GM19395 (cell line): ENCODE results near the gene AKR7A3.
"Not testable (repeated sequence)": the region's sequence is repeated elsewhere in the genome, so short reads cannot be mapped to it uniquely, and the experiment has no call there.

Experiments
- ATAC-seq: cut with Tn5 transposase; IDR thresholded peaks from one replicate; pipeline ENCODE4 v1.9.1; 2021; ENCODE audit warnings: mild to moderate bottlenecking, moderate library complexity; ENCODE audit not compliant: unreplicated experiment

The AKR7A3 gene

DNA sequence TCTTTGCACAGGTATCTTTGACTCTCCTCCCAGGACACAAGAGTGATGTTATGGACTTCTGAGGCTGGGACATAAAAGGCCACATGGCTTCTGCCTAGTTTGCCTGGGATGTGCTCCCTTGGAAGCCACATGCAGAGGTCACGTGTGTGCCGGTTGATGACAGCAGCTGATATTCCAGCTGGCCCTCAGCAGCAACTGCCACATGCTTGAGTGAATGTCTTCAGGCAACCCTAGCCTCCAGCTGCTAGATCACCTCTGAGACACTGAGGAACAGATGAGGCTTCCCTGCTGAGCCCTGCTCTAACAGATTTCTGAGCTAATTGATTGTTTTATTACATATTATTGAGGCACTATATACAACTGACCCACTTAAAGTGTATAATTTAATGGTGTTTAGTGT is 11.6 kb upstream of the AKR7A3 start:
- no peak for ATAC-seq

DNA sequence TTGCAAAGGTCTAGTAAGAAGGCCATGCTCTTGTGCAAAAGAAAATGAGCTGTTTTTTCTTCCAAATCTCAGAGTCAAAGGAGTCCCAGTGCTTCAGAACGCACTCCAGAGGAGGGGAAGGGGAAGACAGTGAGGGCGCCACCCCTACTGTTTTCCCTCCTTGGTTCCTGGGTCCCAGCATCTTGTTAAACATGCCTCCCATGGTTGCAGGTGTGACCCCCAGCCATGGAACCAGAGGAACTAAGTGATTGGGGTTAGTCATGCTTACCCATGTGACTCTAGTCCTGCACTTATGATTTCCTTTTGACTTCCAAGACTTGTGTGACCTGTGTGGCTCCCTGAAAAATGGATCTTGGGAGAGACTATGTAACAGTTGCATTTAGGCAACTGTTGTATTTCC is 6.1 kb upstream of the AKR7A3 start:
- no peak for ATAC-seq

DNA sequence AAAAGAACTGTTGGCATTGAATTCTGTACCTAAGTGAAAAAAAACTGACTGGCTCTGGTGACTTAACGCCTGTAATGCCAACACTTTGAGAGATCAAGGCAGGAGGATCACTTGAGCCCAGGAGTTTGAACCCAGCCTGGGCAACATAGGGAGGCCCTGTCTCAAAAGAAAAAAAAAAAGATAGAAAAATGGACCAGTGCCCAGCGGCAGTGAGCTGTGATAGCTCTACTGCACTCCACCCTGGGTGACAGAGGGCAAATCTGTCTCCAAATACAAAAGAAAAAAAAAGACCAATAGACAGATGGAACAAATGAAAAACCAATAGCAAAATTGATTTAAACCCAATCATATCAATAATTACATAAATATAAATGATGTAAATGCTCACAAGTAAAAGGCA is 674 bp upstream of the AKR7A3 start:
- ATAC-seq, result no peak

DNA sequence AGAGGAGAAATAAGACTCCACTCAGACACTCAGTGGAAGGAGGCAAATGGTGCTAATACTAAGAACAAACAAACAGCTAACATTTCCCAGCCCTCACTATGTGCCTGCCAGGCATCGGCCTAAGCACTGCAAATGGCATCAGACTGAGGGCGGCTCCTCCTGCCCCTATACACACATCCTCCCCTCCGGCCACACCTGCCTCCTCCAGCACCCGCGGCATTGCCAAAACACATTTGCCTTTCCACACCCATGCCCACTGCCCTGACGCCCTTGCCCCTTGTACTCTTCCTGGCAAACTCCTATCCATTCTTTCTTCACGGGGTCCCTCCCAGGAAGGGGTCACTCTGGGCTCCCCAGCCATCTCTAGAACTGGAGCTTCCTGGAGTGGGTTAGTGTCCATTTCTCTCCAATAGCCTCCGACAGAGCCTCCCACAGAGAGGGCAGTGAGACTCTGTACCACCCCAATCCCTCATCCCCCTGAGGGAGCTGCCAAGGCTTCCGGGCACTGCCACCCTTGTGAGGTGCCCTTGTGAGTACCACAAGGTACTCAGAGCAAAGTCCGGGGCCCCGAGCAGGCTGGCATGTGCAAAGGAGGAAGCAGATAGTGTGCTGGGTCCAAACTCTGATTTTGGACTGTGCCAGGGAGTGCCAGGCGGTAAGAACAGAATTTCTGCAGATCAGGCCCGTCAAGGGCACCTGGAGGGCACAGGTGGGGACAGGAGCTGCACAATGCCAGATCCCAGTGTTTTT is 959 bp downstream of the AKR7A3 start:
- no peak for ATAC-seq

DNA sequence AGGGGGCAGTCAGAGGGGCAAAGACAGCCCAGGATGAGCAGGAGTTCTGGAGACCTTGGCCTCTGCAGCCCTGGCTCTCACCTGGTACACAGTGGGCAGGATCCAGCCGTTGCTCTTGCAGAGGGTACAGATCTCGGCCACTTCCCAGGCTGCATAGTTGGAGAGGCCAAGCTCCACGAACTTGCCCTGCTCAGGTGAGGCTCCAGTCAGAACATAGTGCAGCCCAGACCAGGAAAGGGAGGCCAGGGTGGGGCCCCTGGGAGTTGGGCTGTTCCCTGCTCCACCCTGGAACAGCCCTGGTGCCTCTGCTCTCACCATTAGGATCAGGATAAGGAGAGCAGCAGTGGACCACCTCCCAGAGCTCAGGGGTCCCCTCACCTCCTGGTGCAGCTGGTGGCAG is 2.8 kb downstream of the AKR7A3 start:
- not testable (repeated sequence) for ATAC-seq

DNA sequence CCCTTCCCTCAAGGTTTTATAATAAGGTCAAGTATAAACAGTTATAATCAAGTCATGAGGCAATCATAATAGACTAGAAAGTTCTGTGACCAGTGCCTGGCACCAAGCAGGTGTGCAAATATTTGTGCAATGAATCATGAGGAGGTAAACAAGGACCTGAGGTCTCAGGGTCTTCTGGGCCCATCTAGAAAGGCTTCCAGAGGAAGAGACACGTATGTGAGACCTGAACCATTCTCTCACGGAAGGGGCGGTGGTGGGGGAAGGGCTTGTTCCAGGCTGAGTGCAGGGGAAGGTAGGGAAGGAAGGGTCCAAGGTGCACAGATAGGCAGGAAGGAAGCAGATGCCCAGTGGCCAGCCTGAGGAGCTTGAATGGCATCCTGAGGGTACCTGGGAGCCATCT is 3.2 kb downstream of the AKR7A3 start:
- not testable (repeated sequence) for ATAC-seq

DNA sequence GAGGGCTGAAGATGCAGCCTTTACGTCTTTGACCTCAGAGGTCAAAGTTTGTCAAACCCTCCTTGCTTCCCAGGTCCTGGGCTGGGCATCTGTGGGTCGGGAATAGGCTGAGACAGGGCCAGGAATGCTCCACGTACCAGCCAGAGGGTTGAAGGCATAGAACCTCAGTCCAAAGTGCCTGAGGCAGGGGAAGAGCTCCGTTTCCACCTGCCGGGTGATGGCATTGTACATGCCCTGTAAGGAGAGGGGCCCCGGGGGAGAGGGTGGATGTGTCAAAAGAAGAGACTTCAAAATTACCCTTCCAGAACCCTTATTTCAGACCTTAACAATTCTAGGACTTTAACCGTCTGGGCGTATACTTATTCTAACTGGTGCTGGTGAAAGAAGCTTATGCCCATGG is 3.7 kb downstream of the AKR7A3 start:
- no peak for ATAC-seq

DNA sequence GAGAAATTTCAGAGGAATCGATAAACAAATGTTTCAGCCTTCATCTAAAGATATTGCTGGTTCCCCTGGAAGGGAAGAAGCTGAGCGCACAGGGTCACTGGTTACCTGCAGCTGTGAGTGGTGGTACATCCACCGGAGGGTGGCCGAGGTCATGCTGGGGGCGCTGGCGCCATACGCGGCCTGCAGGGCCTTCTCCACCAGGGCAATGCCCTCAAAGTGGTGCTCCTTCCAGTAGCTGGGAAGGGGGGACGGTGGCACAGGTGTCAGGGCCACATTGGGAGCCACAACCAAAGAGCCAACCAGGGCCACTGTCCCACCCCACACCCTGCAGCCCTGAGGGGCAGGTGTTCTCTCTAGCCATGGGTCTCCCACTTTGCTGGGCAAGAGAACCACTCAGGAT is 4.7 kb downstream of the AKR7A3 start:
- no peak for ATAC-seq

DNA sequence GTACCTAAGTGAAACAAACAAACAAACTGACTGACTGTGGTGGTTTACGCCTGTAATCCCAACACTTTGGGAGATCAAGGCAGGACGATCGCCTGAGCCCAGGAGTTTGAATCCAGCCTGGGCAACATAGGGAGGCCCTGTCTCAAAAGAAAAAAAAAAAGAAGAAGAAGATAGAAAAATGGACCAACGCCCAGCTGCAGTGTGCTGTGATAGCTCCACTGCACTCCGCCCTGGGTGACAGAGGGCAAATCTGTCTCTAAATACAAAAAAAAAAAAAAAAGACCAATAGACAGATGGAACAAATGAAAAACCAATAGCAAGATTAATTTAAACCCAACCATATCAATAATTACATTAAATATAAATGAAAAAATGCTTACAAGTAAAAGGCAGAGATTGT is 13.9 kb downstream of the AKR7A3 start:
- no peak for ATAC-seq

DNA sequence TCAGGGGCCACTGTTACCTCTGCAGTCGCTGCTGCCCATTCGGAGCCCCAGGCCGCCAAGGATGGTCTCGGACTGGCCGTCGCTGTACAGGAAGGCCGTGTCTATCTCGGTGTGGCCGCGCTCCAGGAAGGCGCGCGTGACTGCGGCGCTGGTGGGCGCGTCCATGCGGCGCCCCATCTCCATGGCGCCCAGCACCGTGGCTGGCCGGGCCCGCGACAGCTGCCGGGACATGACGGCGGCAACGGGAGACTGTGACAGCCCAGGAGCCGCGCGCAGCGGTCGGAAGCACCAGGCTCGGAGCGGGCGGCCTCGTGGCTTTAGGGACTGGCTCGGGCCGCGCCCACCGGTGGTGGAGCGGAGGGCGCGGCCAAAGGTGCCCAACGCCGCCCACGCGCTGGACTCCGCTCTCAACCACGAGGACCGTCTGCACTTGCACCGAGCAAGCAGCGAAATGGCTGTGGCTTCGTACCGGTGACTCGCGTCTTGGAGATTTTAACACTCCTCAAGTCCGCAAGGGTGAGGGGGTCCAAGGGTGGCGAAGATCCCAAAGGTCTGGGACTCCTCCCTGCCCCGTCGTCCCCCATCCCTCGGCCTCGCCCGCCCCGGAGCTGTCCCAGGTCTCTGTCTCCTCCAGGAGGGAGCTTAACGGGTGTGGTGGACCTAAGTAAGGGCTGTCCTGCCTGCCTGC is 14.6 kb downstream of the AKR7A3 start:
- ATAC-seq, result not testable (repeated sequence)

DNA sequence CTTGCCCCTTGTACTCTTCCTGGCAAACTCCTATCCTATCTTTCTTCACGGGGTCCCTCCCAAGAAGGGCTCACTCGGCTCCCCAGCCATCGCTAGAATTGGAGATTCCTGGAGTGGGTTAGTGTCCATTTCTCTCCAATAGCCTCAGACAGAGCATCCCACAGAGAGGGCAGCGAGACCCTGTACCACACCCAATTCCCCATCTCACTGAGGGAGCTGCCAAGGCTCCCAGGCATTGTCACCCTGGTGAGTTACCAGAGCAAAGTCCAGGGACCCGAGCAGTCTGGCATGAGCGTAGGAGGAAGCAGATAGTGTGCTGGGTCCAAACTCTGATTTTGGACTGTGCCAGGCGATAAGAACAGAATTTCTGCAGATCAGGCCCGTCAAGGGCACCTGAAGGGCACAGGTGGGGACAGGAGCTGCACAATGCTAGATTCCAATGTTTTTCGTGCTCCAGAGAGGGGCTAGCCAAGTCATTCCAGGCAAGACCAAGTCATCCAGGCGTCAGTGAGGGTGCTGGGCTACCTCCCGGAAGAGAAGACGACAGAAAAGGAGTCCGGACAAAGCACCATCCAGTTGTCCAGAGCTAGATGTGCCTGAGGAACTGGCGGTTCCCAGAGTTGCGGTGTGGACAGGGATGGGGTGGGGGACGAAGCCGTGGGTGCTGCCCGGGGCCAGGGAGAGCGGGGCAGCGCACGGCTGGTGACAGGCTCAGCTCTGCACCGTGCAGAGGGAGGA is 15.3 kb downstream of the AKR7A3 start:
- ATAC-seq, result no peak

DNA sequence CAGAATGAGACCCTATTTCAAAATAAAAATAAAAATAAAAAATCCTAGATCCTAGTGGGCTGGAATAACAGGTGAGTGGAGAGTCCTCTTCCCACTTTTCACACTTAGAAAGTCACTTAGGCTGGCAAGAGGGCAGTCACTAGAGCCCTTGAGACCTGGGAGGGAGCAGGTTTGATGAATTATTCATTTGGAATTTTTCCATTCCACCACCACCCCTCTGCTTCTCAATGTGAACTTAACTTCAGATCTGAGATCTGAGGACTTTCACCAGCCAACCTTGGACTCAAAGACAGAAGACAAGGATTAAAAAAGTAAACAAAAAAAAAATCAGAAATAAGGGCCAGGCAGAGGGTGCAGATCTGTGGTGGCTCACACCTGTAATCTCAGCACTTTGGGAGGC is 16.5 kb downstream of the AKR7A3 start:
- no peak for ATAC-seq

DNA sequence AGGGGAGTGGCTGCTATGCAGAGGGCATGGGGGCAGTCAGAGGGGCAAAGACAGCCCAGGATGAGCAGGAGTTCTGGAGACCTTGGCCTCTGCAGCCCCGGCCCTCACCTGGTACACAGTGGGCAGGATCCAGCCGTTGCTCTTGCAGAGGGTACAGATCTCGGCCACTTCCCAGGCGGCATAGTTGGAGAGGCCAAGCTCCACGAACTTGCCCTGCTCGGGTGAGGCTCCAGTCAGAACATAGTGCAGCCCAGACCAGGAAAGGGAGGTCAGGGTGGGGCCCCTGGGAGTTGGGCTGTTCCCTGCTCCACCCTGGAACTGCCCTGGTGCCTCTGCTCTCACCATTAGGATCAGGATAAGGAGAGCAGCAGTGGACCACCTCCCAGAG is 18.2 kb downstream of the AKR7A3 start:
- not testable (repeated sequence) for ATAC-seq

DNA sequence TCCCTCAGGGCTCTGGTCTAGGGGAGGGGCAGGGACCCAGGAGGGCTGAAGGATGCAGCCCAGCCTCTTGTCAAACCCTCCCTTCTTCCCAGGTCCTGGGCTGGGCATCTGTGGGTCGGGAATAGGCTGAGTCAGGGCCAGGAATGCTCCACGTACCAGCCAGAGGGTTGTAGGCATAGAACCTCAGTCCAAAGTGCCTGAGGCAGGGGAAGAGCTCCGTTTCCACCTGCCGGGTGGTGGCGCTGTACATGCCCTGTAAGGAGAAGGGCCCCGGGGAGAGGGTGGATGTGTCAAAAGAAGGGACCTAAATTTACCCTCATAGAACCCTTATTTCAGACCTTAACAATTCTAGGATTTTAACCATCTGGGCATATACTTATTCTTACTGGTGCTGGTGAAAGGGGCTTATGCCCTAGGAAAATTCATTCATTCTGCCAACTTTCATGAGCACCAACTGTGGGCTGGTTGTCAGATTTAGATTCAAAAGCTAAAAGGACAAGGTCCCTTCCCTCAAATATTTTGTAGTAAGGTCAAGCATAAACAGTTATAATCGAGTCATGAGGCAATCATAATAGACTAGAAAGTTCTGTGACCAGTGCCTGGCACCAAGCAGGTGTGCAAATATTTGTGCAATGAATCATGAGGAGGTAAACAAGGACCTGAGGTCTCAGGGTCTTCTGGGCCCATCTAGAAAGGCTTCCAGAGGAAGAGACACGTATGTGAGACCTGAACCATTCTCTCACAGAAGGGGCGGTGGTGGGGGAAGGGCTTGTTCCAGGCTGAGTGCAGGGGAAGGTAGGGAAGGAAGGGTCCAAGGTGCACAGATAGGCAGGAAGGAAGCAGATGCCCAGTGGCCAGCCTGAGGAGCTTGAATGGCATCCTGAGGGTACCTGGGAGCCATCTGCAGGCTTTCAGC is 18.9 kb downstream of the AKR7A3 start:
- not testable (repeated sequence) for ATAC-seq

DNA sequence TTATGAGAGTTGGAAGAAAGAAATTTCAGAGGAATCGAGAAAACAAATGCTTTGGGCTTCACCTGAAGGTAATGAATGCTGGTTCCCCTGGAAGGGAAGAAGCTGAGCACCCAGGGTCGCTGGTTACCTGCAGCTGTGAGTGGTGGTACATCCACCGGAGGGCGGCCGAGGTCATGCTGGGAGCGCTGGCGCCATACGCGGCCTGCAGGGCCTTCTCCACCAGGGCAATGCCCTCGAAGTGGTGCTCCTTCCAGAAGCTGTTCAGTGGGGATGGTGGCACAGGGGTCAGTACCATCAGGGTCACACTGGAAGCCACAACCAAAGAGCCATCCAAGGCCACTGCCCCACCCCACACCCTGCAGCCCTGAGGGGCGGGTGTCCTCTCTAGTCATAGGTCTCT is 20.1 kb downstream of the AKR7A3 start:
- no peak for ATAC-seq

DNA sequence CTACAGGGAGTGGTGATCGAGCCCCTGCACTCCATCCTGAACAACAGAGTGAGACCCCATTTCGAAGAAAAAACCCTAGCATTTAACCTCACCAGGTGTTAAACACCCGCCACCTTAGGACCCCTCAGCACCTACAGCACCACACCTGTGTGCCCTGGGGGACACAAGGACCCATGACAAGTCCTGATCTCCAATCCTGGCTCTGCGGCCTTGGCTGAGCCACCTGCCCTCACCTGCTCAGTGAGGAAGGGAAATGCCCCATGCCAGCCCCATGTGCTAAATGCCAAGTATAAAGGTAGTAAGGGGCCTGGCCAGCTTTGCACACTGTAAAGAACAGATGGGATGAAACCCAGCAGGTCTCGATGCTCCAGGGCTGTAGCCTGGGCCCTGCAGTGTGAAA is 25.8 kb downstream of the AKR7A3 start:
- no peak for ATAC-seq

DNA sequence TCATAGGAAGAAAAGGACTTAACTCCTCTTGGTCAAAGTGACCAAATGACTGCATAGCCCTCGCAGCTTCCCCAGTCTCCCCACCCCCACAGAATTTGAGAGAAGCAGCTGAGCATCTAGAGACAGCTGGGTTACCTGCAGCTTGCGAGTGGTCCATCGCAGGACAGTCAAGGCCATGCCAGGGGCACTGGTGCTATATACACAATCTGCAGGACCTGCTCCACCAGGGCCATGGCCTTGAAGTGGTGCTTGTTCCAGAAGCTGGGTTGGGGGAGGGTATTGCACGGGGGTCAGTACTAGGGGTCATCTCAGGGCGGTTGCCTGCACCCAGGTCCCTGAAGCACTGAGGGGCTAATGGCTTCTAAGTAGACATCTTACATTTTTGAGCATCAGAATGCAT is 26.5 kb downstream of the AKR7A3 start:
- no peak for ATAC-seq

DNA sequence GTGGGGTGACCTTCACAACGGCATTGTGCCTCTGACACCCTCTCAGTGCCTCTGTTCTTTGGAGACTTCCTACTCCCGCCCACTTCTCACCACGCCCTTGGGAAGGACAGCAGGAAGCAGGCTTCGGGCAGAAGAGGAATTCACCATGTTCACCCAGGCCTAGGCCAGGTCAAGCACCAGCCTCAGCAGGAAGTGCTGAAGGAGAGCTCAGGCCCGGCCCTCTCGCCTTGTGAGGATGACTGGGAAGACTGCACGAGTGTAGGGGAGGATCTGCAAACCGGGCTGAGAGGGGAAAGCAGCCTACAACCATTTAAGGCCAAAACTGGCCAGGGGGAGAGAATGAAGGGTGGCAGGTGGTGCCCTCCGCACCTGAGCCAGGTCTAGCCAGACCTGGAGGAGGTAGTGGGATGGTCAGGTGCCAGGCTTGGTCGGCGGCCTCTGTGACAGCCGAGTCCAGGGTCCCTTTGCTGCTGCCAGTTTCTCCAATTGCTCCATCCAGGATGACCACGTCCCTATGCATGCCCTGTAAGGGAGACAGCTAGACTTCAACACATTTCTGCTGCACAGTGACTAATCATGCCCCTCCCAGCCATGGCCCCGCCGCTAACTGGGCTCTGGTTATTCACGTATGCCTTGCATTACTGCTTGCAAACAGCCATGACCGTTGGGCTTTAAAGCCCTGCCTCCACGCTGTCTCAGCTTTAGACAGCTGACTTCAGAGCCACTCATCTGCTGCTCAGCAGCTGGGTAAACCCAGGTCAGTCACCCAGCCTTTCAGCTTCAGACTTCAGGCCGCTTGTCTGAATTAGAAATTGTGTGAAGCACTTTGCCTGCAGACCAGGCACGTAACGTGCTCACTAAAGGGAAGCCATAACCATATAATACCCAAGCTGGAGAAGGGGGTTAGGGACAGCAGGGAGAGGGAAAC is 28.1 kb downstream of the AKR7A3 start:
- no peak for ATAC-seq

DNA sequence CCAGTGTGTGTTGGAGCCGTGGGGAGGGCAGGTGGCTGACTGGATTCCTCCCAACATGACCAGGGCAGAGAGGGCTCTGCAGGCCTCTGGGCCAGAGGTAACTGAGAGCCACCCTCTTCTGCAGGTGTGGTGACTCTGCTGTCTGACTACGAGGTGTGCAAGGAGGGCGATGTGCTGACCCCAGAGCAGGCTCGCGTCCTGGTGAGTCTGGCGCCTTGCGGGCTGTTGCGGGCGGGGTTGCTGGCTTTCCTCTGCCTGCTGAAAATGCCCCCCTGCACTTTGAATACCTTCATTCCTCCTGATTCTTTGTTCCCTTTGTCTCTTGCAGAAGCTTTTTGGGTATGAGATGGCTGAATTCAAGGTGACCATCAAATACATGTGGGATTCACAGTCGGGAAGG is 30.2 kb downstream of the AKR7A3 start:
- no peak for ATAC-seq
